HepG2 (cell line): Measurements from ENCODE around the gene NSF. TPM values are rescaled to one million over a fixed set of nuclear protein-coding genes. Genes with fewer than 3 reads are reported as not detected.

Experiments
- GLI4 ChIP-seq: sonication (generic); formaldehyde crosslinking; IDR thresholded peaks from 2 replicates; pipeline ENCODE4 v1.5.1; 2020; ENCODE audit warnings: missing genetic modification reagents, mild to moderate bottlenecking, moderate library complexity, borderline replicate concordance
- HBP1 ChIP-seq: IDR thresholded peaks from 2 replicates; pipeline ENCODE4 v1.6.1; 2016; ENCODE audit warnings: low read depth, control low read depth
- HCFC1 ChIP-seq: fragments of 150-350 bp; IDR thresholded peaks from 2 replicates; pipeline ENCODE4 v1.6.1; 2014; ENCODE audit warnings: low read depth, low read length
- HDAC1 ChIP-seq: sonication (generic); formaldehyde crosslinking; IDR thresholded peaks from 2 replicates; pipeline ENCODE4 v1.5.1; 2020; ENCODE audit warnings: mild to moderate bottlenecking, missing genetic modification reagents
- LRRFIP1 ChIP-seq: sonication (generic); formaldehyde crosslinking; conservative IDR thresholded peaks from 2 replicates; pipeline ENCODE4 v1.4.0; 2020; ENCODE audit warnings: missing genetic modification reagents
- POLR2G ChIP-seq: fragments of 200-400 bp; formaldehyde crosslinking; IDR thresholded peaks from 2 replicates; pipeline ENCODE4 v1.6.1; 2018; ENCODE audit warnings: mild to moderate bottlenecking, low read depth, low read length, moderate library complexity
- SAP130 ChIP-seq: IDR thresholded peaks from 2 replicates; pipeline ENCODE4 v1.6.1; 2016; ENCODE audit warnings: low read depth
- STAT5B ChIP-seq: sonication (generic); formaldehyde crosslinking; IDR thresholded peaks from 2 replicates; pipeline ENCODE4 v1.4.0; 2020; ENCODE audit warnings: missing genetic modification reagents
- TBX3 ChIP-seq: fragments of 450-650 bp; IDR thresholded peaks from 2 replicates; pipeline ENCODE4 v1.6.1; 2017; ENCODE audit warnings: antibody characterized with exemption, mild to moderate bottlenecking, inconsistent platforms, borderline replicate concordance
- TEAD3 ChIP-seq: optimal IDR thresholded peaks from 2 replicates; pipeline ENCODE3; 2016; ENCODE audit warnings: borderline replicate concordance
- THAP11 ChIP-seq: IDR thresholded peaks from 2 replicates; pipeline ENCODE4 v1.6.1; 2016; ENCODE audit warnings: missing biosample characterization, missing genetic modification reagents
- TMF1 ChIP-seq: sonication (generic); formaldehyde crosslinking; IDR thresholded peaks from 2 replicates; pipeline ENCODE4 v1.8.1; 2022; ENCODE audit warnings: low read depth, missing genetic modification reagents
- ZSCAN29 ChIP-seq: sonication (generic); formaldehyde crosslinking; conservative IDR thresholded peaks from 2 replicates; pipeline ENCODE4 v1.4.0; 2020; ENCODE audit warnings: mild to moderate bottlenecking, missing genetic modification reagents
- polyA plus RNA-seq, 8 experiments: library from polyadenylated mRNA; depleted of rRNA in 3 of 8; stranded (reverse) in 7 of 8; unstranded in 1 of 8; fragments of >200 nt; fragmentation: Illumina TruSeq in 4 of 8; extraction: Trizol in 4 of 8; gene quantifications; 2 replicates each; pipeline versions ENCODE4 v1.2.1 to v1.2.3, GENCODE V29; 2011 to 2016; ENCODE audit warnings: low read depth in 4 of 8, missing spikeins in 1 of 8, mixed read lengths in 1 of 8; ENCODE audit not compliant: insufficient read depth in 1 of 8
- total RNA-seq, 5 experiments: library from RNA; depleted of rRNA; stranded (reverse); fragments of >200 nt; fragmentation: Illumina TruSeq; extraction: Trizol; gene quantifications; 2 replicates each; pipeline ENCODE4 v1.2.3, GENCODE V29; 2016; ENCODE audit warnings: low read depth in 1 of 5
- TF ChIP-seq, protein P1 (sequence below): sonication (generic); formaldehyde crosslinking; IDR thresholded peaks from 2 replicates; pipeline ENCODE4 v1.5.1; 2020; ENCODE audit warnings: mild to moderate bottlenecking, missing genetic modification reagents, borderline replicate concordance
- TF ChIP-seq, protein P2 (sequence below), 2 experiments: sonication (generic) in 1 of 2; formaldehyde crosslinking in 1 of 2; IDR thresholded peaks; 2 replicates each; pipeline versions ENCODE4 v1.6.1 to v1.9.0; 2014 to 2022; ENCODE audit warnings: antibody characterized with exemption in 1 of 2, borderline replicate concordance in 1 of 2, inconsistent platforms in 1 of 2, low read depth in 1 of 2, missing genetic modification reagents in 1 of 2

The NSF gene
- total and polyA plus RNA-seq, 2 of the 13 experiments (the other 11 are each of a cell fraction or from before 2014, with no cell fraction given) = 21.9 to 37.8 TPM

DNA sequence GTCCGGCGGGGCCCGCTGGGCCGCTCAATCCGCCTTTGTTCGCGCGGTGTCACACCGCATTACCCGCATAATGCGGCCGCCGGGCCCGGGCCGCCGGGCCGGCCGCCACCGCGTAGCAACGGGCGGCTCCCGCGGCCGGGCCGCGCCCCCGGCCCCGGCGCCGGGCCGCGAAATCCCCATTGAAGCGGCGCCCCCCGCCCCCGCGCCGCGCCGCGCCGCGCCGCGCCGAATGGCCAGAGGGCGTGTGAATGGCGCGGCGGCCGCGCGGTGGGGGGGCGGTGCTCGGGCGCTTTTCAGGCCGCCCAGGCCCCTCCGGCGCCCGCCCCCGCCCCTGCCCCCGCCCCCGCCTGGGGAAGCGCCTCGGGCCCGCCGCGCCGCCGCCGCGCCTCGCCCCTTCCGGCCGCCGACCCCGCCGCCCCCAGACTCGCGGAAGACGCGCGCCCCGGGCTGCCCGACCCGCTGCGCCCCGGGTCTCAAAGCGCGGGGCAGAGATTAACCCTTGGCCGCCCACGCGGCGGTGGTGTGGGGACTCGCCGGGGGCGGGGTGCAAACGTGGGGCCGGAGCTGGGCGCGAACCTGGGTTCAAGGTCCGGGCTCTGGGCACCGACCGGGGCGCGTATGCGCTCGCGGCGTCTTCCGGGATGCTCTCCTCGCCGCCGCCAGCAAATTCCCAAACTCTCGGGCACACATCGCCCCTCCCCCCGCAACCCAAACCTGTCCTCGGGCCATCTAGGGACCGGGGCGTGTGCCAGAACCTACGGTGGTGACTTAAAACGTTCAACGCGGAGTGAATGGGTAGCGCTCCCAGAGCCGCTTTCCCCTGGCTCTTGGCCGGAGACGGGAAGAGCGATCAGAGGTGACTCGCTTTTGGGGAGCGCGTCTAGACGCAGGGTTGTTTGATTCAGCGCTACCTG lies 181.3 kb downstream of the NSF start (continued):
- TF ChIP-seq HBP1 (CRISPR knock-in tag) = peak; percentile 92
- TF ChIP-seq TBX3 = no peak
- no peak for TF ChIP-seq GLI4 (CRISPR knock-in tag)
- peak; percentile 73 for TF ChIP-seq SAP130 (CRISPR knock-in tag)
- TF ChIP-seq, protein P1, sequence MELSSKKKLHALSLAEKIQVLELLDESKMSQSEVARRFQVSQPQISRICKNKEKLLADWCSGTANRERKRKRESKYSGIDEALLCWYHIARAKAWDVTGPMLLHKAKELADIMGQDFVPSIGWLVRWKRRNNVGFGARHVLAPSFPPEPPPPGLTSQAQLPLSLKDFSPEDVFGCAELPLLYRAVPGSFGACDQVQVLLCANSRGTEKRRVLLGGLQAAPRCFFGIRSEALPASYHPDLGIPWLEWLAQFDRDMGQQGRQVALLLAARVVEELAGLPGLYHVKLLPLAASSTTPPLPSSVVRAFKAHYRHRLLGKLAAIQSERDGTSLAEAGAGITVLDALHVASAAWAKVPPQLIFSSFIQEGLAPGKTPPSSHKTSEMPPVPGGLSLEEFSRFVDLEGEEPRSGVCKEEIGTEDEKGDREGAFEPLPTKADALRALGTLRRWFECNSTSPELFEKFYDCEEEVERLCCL (CRISPR knock-in tag) = peak; percentile 72; the same call in 1 of the 2 replicates
- TF ChIP-seq STAT5B = peak; percentile 75; the same call in 1 of the 2 replicates
- TF ChIP-seq LRRFIP1 = no peak
- TF ChIP-seq, protein P2, sequence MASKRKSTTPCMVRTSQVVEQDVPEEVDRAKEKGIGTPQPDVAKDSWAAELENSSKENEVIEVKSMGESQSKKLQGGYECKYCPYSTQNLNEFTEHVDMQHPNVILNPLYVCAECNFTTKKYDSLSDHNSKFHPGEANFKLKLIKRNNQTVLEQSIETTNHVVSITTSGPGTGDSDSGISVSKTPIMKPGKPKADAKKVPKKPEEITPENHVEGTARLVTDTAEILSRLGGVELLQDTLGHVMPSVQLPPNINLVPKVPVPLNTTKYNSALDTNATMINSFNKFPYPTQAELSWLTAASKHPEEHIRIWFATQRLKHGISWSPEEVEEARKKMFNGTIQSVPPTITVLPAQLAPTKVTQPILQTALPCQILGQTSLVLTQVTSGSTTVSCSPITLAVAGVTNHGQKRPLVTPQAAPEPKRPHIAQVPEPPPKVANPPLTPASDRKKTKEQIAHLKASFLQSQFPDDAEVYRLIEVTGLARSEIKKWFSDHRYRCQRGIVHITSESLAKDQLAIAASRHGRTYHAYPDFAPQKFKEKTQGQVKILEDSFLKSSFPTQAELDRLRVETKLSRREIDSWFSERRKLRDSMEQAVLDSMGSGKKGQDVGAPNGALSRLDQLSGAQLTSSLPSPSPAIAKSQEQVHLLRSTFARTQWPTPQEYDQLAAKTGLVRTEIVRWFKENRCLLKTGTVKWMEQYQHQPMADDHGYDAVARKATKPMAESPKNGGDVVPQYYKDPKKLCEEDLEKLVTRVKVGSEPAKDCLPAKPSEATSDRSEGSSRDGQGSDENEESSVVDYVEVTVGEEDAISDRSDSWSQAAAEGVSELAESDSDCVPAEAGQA (IDR thresholded peaks at IDR 0.05; ENCODE audit: low read depth) = no peak
- TF ChIP-seq, protein P2 (CRISPR knock-in tag; IDR thresholded peaks at IDR 0.05; ENCODE audit: borderline replicate concordance) = peak; percentile 82; the same call in 1 of the 2 replicates
- TF ChIP-seq HCFC1 = no peak
- TF ChIP-seq TMF1 = peak; percentile 68; the same call in 1 of the 2 replicates
- TF ChIP-seq ZSCAN29 (CRISPR knock-in tag) = no peak
- TF ChIP-seq HDAC1 (CRISPR knock-in tag) = peak; percentile 90
- TF ChIP-seq TEAD3 = peak; percentile 61
- peak; percentile 66 for TF ChIP-seq THAP11 (CRISPR knock-in tag)
- TF ChIP-seq POLR2G = peak; percentile 72
